Stimulated activated CD8-positive, alpha-beta memory T cell treated with anti-CD3 and anti-CD28 coated beads, Interleukin-2, amount 100 ng/mL, for 1 hour (primary cell): ENCODE results near the gene SESN1.

Experiments used
- DNase-seq, 2 donors: peaks; one replicate each; pipeline ENCODE4 v3.0.0-alpha.2; 2020; ENCODE audit warnings: low read depth in 2 of 2

SESN1 gene

GRCh38 chr6:108940741-108941140 lies 153.9 kb downstream of the SESN1 start:
- no peak for DNase-seq

- no peak for DNase-seq
These were observed 157.5 kb downstream of the SESN1 start for GRCh38 chr6:108937170-108937569.
